Activated T-cell treated with anti-CD3 and anti-CD28 coated beads for 4 hours (primary cell): ENCODE results near the gene YPEL2.
"Not testable (repeated sequence)": the region's sequence is repeated elsewhere in the genome, so short reads cannot be mapped to it uniquely, and the experiment has no call there.

Source experiments
- DNase-seq: peaks from one replicate; pipeline ENCODE4 v3.0.0-alpha.2; 2020

Gene YPEL2

GRCh38 chr17:59378675-59379074 is 47.2 kb downstream of the YPEL2 start:
- no peak for DNase-seq

- no peak for DNase-seq
Measured at GRCh38 chr17:59380474-59380873, 49.0 kb downstream of the YPEL2 start.

- no peak for DNase-seq
Measured at GRCh38 chr17:59381716-59382570, 50.5 kb downstream of the YPEL2 start.

GRCh38 chr17:59383893-59384292 is 52.4 kb downstream of the YPEL2 start:
- DNase-seq: no peak

GRCh38 chr17:59387351-59388068 is 56.1 kb downstream of the YPEL2 start:
- no peak for DNase-seq

GRCh38 chr17:59388069-59388556 is 56.7 kb downstream of the YPEL2 start:
- no peak for DNase-seq

- DNase-seq: no peak
Measured at GRCh38 chr17:59389066-59389465, 57.6 kb downstream of the YPEL2 start.

- no peak for DNase-seq
Measured at GRCh38 chr17:59391021-59391420, 59.6 kb downstream of the YPEL2 start.

- DNase-seq: no peak
Measured at GRCh38 chr17:59392973-59393679, 61.7 kb downstream of the YPEL2 start.

- DNase-seq: not testable (repeated sequence)
Measured at GRCh38 chr17:59393742-59394410, 62.4 kb downstream of the YPEL2 start.

GRCh38 chr17:59396134-59396826 is 64.8 kb downstream of the YPEL2 start:
- DNase-seq: no peak

- no peak for DNase-seq
Measured at GRCh38 chr17:59397316-59398073, 66.0 kb downstream of the YPEL2 start.

- no peak for DNase-seq
Measured at GRCh38 chr17:59399914-59400313, 68.5 kb downstream of the YPEL2 start.

GRCh38 chr17:59400858-59401257 is 69.4 kb downstream of the YPEL2 start:
- DNase-seq: no peak

GRCh38 chr17:59401274-59401673 is 69.8 kb downstream of the YPEL2 start:
- no peak for DNase-seq

GRCh38 chr17:59401725-59402124 is 70.3 kb downstream of the YPEL2 start:
- no peak for DNase-seq

- no peak for DNase-seq
Measured at GRCh38 chr17:59402760-59403159, 71.3 kb downstream of the YPEL2 start.

GRCh38 chr17:59404471-59404870 is 73.0 kb downstream of the YPEL2 start:
- no peak for DNase-seq

GRCh38 chr17:59405944-59406705 is 74.7 kb downstream of the YPEL2 start:
- DNase-seq: no peak

GRCh38 chr17:59406808-59407381 is 75.4 kb downstream of the YPEL2 start:
- no peak for DNase-seq
